NCI-H2029 (cell line): ENCODE measurements around the gene REX1BD.

ENCODE experiments used
- DNase-seq: peaks from one replicate; lab custom pipeline; 2025; lab: John Stamatoyannopoulos, UW

The REX1BD gene

GRCh38 chr19:18603255-18603957 is 14.8 kb downstream of the REX1BD start:
- DNase-seq: no peak

- DNase-seq: no peak
Measured at GRCh38 chr19:18603958-18604819, 15.6 kb downstream of the REX1BD start.

GRCh38 chr19:18604820-18605159 is 16.2 kb downstream of the REX1BD start:
- DNase-seq: no peak

- no peak for DNase-seq
Measured at GRCh38 chr19:18605196-18605545, 16.6 kb downstream of the REX1BD start.

GRCh38 chr19:18605546-18606280 is 17.1 kb downstream of the REX1BD start:
- DNase-seq: no peak

- no peak for DNase-seq
Measured at GRCh38 chr19:18606281-18607225, 18.0 kb downstream of the REX1BD start, which contains the start of gene CRLF1. Gene CRLF1 (minus strand): TSS chr19:18606799. CDS start chr19:18606656, 143 bp downstream.

- DNase-seq: no peak
Measured at GRCh38 chr19:18607226-18608101, 18.9 kb downstream of the REX1BD start.

GRCh38 chr19:18608102-18608804 is 19.7 kb downstream of the REX1BD start:
- DNase-seq: no peak

- no peak for DNase-seq
Measured at GRCh38 chr19:18608805-18609716, 20.5 kb downstream of the REX1BD start.

- no peak for DNase-seq
Measured at GRCh38 chr19:18609717-18610051, 21.1 kb downstream of the REX1BD start.

- no peak for DNase-seq
Measured at GRCh38 chr19:18610245-18610555, 21.6 kb downstream of the REX1BD start.

GRCh38 chr19:18610556-18611326 is 22.1 kb downstream of the REX1BD start:
- DNase-seq: no peak

GRCh38 chr19:18611327-18612050 is 22.9 kb downstream of the REX1BD start:
- DNase-seq: no peak

GRCh38 chr19:18612051-18612771 is 23.6 kb downstream of the REX1BD start:
- no peak for DNase-seq

- DNase-seq: no peak
Measured at GRCh38 chr19:18612772-18613588, 24.4 kb downstream of the REX1BD start, which contains the start of gene TMEM59L. Gene TMEM59L (plus strand): TSS chr19:18612870. CDS start chr19:18612959, 89 bp downstream.
